ENCODE data around the gene DNM3.

DNA sequence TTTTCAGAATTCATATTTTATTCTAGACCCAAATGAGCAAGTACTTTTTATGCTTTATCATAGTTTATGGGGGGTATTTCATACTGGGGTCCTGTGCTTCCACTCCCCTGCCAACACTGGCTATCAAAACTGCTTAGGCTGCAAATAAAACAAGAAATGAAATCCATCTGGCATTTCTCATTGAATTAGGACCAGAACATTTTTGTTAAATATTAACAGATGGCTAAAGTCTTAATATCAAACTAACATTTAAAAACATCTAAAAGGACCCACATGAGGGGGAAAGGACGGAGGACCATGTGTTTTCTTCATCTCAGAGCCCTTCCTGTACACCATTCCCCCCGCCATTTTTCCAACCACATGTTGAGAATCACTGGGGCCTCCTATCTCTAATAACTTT lies 411.7 kb downstream of the DNM3 start:
- TF ChIP-seq, protein P1, sequence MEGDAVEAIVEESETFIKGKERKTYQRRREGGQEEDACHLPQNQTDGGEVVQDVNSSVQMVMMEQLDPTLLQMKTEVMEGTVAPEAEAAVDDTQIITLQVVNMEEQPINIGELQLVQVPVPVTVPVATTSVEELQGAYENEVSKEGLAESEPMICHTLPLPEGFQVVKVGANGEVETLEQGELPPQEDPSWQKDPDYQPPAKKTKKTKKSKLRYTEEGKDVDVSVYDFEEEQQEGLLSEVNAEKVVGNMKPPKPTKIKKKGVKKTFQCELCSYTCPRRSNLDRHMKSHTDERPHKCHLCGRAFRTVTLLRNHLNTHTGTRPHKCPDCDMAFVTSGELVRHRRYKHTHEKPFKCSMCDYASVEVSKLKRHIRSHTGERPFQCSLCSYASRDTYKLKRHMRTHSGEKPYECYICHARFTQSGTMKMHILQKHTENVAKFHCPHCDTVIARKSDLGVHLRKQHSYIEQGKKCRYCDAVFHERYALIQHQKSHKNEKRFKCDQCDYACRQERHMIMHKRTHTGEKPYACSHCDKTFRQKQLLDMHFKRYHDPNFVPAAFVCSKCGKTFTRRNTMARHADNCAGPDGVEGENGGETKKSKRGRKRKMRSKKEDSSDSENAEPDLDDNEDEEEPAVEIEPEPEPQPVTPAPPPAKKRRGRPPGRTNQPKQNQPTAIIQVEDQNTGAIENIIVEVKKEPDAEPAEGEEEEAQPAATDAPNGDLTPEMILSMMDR (IDR thresholded peaks at IDR 0.05; ENCODE audit: low read length) = no peak
- TF ChIP-seq EZH2 (IDR thresholded peaks at IDR 0.05; ENCODE audit: borderline replicate concordance, low read length) = no peak

Measured in OCI-LY1 (cell line).